ENCODE measurements around the gene MORN1. TPM values are rescaled to one million over a fixed set of nuclear protein-coding genes. Genes with fewer than 3 reads are reported as not detected.
A peak's percentile ranks its signal among the peaks of the same experiment; 100 is the strongest.

MORN1 gene
- total RNA-seq, 1 experiment from 2014 or later: 7.5 TPM

- Histone ChIP-seq H3K9me3 (replicated peaks) (no peaks in the 10 kb centered on the region), H3K4me1 (peaks cover 53% of the 10 kb centered on the region), H3K36me3 (peaks cover 9% of the 10 kb centered on the region; the same call in 1 of the 2 replicates), H3K4me3 (no peak overlapping the region), H3K27ac (no peak overlapping the region), H3K27me3 (no peaks in the 10 kb centered on the region)
- DNase-seq: peak in 1 of 2 experiments; percentile 43
Observed at GRCh38 chr1:2312160-2312514, 79.2 kb downstream of the MORN1 start.

- Histone ChIP-seq H3K4me3 (no peak overlapping the region), H3K27ac (no peak overlapping the region), H3K4me1 (peaks cover 46% of the 10 kb centered on the region), H3K9me3 (replicated peaks) (no peaks in the 10 kb centered on the region), H3K36me3 (peaks cover 11% of the 10 kb centered on the region; the same call in 1 of the 2 replicates), H3K27me3 (no peaks in the 10 kb centered on the region)
- DNase-seq: peak; percentile 84 to 87
Observed at GRCh38 chr1:2311184-2312032, 79.9 kb downstream of the MORN1 start.

GRCh38 chr1:2310332-2311183, 80.8 kb downstream of the MORN1 start:
- Histone ChIP-seq H3K27me3 (no peaks in the 10 kb centered on the region), H3K4me3 (no peak overlapping the region), H3K36me3 (peaks cover 17% of the 10 kb centered on the region; the same call in 1 of the 2 replicates), H3K4me1 (peaks cover 37% of the 10 kb centered on the region), H3K9me3 (replicated peaks) (no peaks in the 10 kb centered on the region), H3K27ac (no peak overlapping the region)
- DNase-seq: no peak

GRCh38 chr1:2308844-2309243, 82.5 kb downstream of the MORN1 start:
- Histone ChIP-seq H3K27ac (no peak overlapping the region), H3K9me3 (replicated peaks) (no peaks in the 10 kb centered on the region), H3K27me3 (no peaks in the 10 kb centered on the region), H3K36me3 (peaks cover 30% of the 10 kb centered on the region; the same call in 1 of the 2 replicates), H3K4me3 (no peak overlapping the region), H3K4me1 (peaks cover 28% of the 10 kb centered on the region)
- no peak for DNase-seq

- Histone ChIP-seq H3K4me1 (peaks cover 19% of the 10 kb centered on the region), H3K27ac (no peak overlapping the region), H3K36me3 (peaks cover 30% of the 10 kb centered on the region; the same call in 1 of the 2 replicates), H3K27me3 (no peaks in the 10 kb centered on the region), H3K4me3 (no peak overlapping the region), H3K9me3 (replicated peaks) (no peaks in the 10 kb centered on the region)
- DNase-seq: no peak
Observed at GRCh38 chr1:2307972-2308371, 83.4 kb downstream of the MORN1 start.

- H3K4me1 ChIP-seq: peaks cover 11% of the 10 kb centered on the region
- no peaks in the 10 kb centered on the region for H3K27me3 ChIP-seq
- no peak overlapping the region for H3K4me3 ChIP-seq
- DNase-seq: no peak
- no peaks in the 10 kb centered on the region for H3K9me3 ChIP-seq (replicated peaks)
- no peak overlapping the region for H3K27ac ChIP-seq
- H3K36me3 ChIP-seq: peaks cover 30% of the 10 kb centered on the region; the same call in 1 of the 2 replicates
Observed at GRCh38 chr1:2307064-2307605, 84.2 kb downstream of the MORN1 start.

- no peaks in the 10 kb centered on the region for H3K27me3 ChIP-seq
- H3K27ac ChIP-seq: no peak overlapping the region
- no peaks in the 10 kb centered on the region for H3K9me3 ChIP-seq (replicated peaks)
- H3K36me3 ChIP-seq: peaks cover 30% of the 10 kb centered on the region; the same call in 1 of the 2 replicates
- peaks cover 8% of the 10 kb centered on the region for H3K4me1 ChIP-seq
- no peak for DNase-seq
- no peak overlapping the region for H3K4me3 ChIP-seq
Observed at GRCh38 chr1:2306151-2306978, 85.0 kb downstream of the MORN1 start.

- Histone ChIP-seq H3K36me3 (peaks cover 30% of the 10 kb centered on the region; the same call in 1 of the 2 replicates), H3K4me3 (no peak overlapping the region), H3K9me3 (replicated peaks) (no peaks in the 10 kb centered on the region), H3K27ac (no peak overlapping the region), H3K4me1 (peaks cover 13% of the 10 kb centered on the region), H3K27me3 (no peaks in the 10 kb centered on the region)
- DNase-seq: no peak
Observed at GRCh38 chr1:2304921-2305681, 86.3 kb downstream of the MORN1 start.

- Histone ChIP-seq H3K36me3 (peaks cover 30% of the 10 kb centered on the region; the same call in 1 of the 2 replicates), H3K4me3 (no peak overlapping the region), H3K27ac (no peak overlapping the region), H3K27me3 (no peaks in the 10 kb centered on the region), H3K9me3 (replicated peaks) (no peaks in the 10 kb centered on the region), H3K4me1 (peaks cover 21% of the 10 kb centered on the region)
- no peak for DNase-seq
Observed at GRCh38 chr1:2304282-2304681, 87.1 kb downstream of the MORN1 start.

- Histone ChIP-seq H3K4me1 (peaks cover 21% of the 10 kb centered on the region), H3K27me3 (no peaks in the 10 kb centered on the region), H3K36me3 (peaks cover 28% of the 10 kb centered on the region; the same call in 1 of the 2 replicates), H3K4me3 (no peak overlapping the region), H3K27ac (no peak overlapping the region), H3K9me3 (replicated peaks) (no peaks in the 10 kb centered on the region)
- DNase-seq: no peak
Observed at GRCh38 chr1:2303781-2304180, 87.6 kb downstream of the MORN1 start.

- Histone ChIP-seq H3K36me3 (peaks cover 28% of the 10 kb centered on the region; the same call in 1 of the 2 replicates), H3K27ac (no peak overlapping the region), H3K4me3 (no peak overlapping the region), H3K4me1 (peaks cover 21% of the 10 kb centered on the region), H3K9me3 (replicated peaks) (no peaks in the 10 kb centered on the region), H3K27me3 (no peaks in the 10 kb centered on the region)
- DNase-seq: no peak
Observed at GRCh38 chr1:2303016-2303775, 88.2 kb downstream of the MORN1 start.

- DNase-seq: no peak
- Histone ChIP-seq H3K4me3 (no peak overlapping the region), H3K36me3 (peaks cover 24% of the 10 kb centered on the region; the same call in 1 of the 2 replicates), H3K27ac (no peak overlapping the region), H3K4me1 (peaks cover 21% of the 10 kb centered on the region), H3K27me3 (no peaks in the 10 kb centered on the region), H3K9me3 (replicated peaks) (no peaks in the 10 kb centered on the region)
Observed at GRCh38 chr1:2302292-2302925, 88.9 kb downstream of the MORN1 start.
